Measurements from ENCODE around the gene CAMK1D.

The CAMK1D gene

GRCh38 chr10:12500381-12501303 is 151.3 kb downstream of the CAMK1D start:
- no peak for DNase-seq

GRCh38 chr10:12501324-12501723 is 152.0 kb downstream of the CAMK1D start:
- DNase-seq: no peak

- DNase-seq: no peak
Observed at GRCh38 chr10:12501841-12502525, 152.6 kb downstream of the CAMK1D start.

GRCh38 chr10:12502526-12503274 is 153.4 kb downstream of the CAMK1D start:
- DNase-seq: no peak

GRCh38 chr10:12503311-12503710 is 154.0 kb downstream of the CAMK1D start:
- DNase-seq: peak; percentile 62

GRCh38 chr10:12504176-12504575 is 154.8 kb downstream of the CAMK1D start:
- no peak for DNase-seq

- DNase-seq: no peak
Observed at GRCh38 chr10:12504628-12505027, 155.3 kb downstream of the CAMK1D start.

GRCh38 chr10:12505683-12506082 is 156.3 kb downstream of the CAMK1D start:
- DNase-seq: no peak

- no peak for DNase-seq
Observed at GRCh38 chr10:12507165-12507850, 158.0 kb downstream of the CAMK1D start.

- no peak for DNase-seq
Observed at GRCh38 chr10:12508165-12508564, 158.8 kb downstream of the CAMK1D start.

GRCh38 chr10:12509016-12509793 is 159.9 kb downstream of the CAMK1D start:
- DNase-seq: no peak

GRCh38 chr10:12509794-12510100 is 160.4 kb downstream of the CAMK1D start:
- DNase-seq: no peak

GRCh38 chr10:12510501-12510941 is 161.2 kb downstream of the CAMK1D start:
- no peak for DNase-seq

GRCh38 chr10:12510984-12511383 is 161.6 kb downstream of the CAMK1D start:
- DNase-seq: no peak

GRCh38 chr10:12511651-12512050 is 162.3 kb downstream of the CAMK1D start:
- DNase-seq: no peak

GRCh38 chr10:12512332-12513002 is 163.1 kb downstream of the CAMK1D start:
- DNase-seq: no peak

GRCh38 chr10:12513003-12513365 is 163.6 kb downstream of the CAMK1D start:
- DNase-seq: no peak

GRCh38 chr10:12513775-12514673 is 164.7 kb downstream of the CAMK1D start:
- DNase-seq: no peak

GRCh38 chr10:12518024-12518423 is 168.7 kb downstream of the CAMK1D start:
- DNase-seq: no peak

- no peak for DNase-seq
Observed at GRCh38 chr10:12521423-12521822, 172.1 kb downstream of the CAMK1D start.
